ENCODE results near the gene MCF2L.

Gene MCF2L

DNA sequence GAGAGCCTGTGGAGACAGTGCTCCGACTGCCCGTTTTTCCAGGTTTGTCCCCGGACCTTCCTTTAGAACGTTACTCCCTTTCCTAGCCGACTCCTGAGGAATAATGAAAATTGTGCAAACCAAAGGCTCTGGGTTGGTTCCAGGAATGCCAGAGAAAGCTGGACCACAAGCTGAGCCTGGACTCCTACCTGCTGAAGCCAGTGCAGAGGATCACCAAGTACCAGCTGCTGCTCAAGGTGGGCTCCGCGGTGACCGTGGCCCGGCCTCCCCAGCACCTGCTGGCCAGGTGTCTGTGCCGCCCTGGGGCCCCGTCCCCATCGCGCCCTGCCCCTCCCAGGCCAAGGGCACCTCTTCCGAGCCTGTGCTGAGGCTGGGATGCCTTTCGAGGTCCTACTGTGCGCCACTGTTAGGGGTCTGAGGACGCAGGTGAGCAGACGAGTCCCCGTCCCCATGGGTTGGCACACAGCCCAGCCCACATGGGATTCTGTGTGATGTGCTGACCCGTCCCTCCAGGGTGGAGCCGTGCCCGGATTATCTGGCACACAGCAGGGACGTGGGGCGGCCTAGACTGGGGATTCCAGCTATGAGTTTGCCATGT, 116.0 kb downstream of the MCF2L start:
- Histone ChIP-seq H3K4me3 (ENCODE audit: low read depth, low read length) (no peak overlapping the region), H3K27me3 (ENCODE audit: control insufficient read depth, insufficient read depth, low read length) (no peaks in the 10 kb centered on the region), H3K9ac (ENCODE audit: low read depth, low read length) (no peak overlapping the region), H3K36me3 (ENCODE audit: control insufficient read depth, insufficient read depth, low read length) (peaks cover 13% of the 10 kb centered on the region), H3K4me1 (ENCODE audit: control insufficient read depth, insufficient read depth, low read length) (peaks cover under 1% of the 10 kb centered on the region), H3K9me3 (ENCODE audit: control insufficient read depth, insufficient read depth, low read length) (no peaks in the 10 kb centered on the region)

DNA sequence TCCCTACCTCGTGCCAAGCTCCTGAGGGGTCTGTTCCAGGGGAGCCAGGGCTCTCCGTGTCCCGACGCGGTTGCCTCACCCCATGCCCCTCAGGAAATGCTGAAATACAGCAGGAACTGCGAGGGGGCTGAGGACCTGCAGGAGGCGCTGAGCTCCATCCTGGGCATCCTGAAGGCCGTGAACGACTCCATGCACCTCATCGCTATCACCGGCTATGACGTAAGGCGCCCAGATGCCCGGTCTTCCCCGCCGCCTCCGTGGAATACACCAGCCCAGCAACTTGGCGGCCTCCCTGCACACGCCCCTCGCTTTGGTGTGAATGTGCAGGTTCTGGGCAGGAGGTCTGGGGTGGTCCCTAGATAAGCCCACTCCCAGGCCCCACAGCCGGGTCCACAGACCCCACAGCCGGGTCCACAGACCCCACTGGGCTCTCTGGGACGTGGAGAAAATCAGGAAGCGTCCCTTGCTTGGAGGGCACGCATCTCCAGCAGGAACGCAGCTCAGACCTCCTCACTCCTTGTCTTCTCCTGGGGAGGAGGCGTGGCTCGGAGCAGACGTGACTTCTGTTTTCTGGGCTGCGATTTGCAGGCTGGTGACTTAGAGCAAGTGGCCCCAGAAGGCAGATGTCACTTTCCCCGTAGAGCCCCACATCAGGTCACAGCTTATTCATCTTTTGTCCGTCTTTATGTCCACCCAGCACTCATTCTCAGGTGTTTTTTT, 117.2 kb downstream of the MCF2L start:
- H3K9ac ChIP-seq (ENCODE audit: low read depth, low read length) = no peak overlapping the region
- peaks cover 2% of the 10 kb centered on the region for H3K4me1 ChIP-seq (ENCODE audit: control insufficient read depth, insufficient read depth, low read length)
- H3K9me3 ChIP-seq (ENCODE audit: control insufficient read depth, insufficient read depth, low read length) = no peaks in the 10 kb centered on the region
- peaks cover 13% of the 10 kb centered on the region for H3K36me3 ChIP-seq (ENCODE audit: control insufficient read depth, insufficient read depth, low read length)
- no peaks in the 10 kb centered on the region for H3K27me3 ChIP-seq (ENCODE audit: control insufficient read depth, insufficient read depth, low read length)
- H3K4me3 ChIP-seq (ENCODE audit: low read depth, low read length) = no peak overlapping the region

DNA sequence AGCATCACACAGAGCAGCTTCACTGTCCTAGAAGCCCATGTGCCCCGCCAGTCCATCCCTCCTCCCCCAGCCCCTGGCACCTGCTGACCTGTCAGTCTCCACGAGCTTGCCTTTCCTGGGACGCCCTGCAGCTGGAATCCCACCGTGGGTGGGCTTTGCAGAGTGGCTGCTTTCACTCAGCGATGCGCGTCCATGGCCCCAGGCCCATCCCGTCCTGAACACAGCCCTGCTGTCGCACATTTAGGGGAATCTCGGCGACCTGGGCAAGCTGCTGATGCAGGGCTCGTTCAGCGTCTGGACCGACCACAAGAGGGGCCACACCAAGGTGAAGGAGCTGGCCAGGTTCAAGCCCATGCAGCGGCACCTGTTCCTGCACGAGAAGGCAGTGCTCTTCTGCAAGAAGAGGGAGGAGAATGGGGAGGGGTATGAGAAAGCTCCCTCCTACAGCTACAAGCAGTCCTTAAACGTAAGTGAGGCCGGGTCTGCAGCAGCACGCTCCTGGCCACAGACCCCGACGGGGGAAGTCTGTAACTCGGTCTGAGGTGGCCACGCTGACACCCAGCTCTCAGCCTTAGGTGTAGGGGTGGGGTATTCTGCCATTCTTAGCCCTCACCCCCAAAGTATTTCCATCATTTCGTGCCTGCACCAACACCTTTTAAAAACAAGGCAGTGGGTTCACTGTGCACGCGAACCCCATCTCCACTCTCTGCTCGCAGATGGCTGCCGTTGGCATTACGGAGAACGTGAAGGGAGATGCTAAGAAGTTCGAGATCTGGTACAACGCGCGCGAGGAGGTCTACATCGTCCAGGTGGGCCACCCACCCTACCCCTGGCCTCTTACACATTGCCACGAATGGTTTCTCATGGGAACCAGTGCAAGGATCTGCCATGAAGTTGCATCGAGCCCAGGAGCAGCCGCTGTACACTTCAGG, 118.2 kb downstream of the MCF2L start:
- no peak overlapping the region for H3K9ac ChIP-seq (ENCODE audit: low read depth, low read length)
- peaks cover 2% of the 10 kb centered on the region for H3K4me1 ChIP-seq (ENCODE audit: control insufficient read depth, insufficient read depth, low read length)
- no peaks in the 10 kb centered on the region for H3K27me3 ChIP-seq (ENCODE audit: control insufficient read depth, insufficient read depth, low read length)
- H3K9me3 ChIP-seq (ENCODE audit: control insufficient read depth, insufficient read depth, low read length) = no peaks in the 10 kb centered on the region
- H3K36me3 ChIP-seq (ENCODE audit: control insufficient read depth, insufficient read depth, low read length) = peaks cover 16% of the 10 kb centered on the region
- H3K4me3 ChIP-seq (ENCODE audit: low read depth, low read length) = no peak overlapping the region

DNA sequence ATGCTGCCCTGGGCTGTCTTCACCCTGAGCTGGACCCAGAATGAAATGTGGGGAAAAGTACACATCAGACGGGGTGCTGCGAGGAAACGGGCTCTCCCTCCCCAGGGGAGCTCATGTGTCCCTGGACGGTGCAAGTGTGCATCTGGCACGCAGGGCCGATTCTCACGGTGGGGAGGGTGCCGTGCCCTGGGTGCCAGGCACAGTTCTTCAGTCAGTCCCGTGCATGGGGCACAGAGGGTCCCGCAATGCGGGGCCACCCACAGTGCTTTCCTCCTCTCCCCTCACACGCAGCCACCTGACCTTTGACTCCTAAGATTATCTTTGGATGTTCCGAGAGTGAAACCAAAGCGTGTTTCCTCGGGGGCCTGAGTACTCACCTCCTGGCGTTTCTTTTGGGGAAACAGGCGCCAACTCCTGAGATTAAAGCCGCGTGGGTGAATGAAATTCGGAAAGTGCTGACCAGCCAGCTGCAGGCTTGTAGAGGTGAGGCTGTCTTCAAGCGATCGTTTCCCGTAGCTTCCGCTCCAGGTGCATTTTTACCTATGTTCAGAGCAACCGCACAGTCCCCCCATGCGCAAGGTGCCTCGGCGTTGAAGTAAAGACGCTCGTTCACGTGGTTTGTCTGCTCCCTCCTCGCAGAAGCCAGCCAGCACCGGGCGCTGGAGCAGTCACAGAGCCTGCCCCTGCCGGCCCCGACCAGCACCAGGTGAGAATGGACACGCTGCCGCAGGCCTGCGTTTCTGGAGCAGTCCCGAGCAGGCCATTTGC, 119.1 kb downstream of the MCF2L start:
- no peaks in the 10 kb centered on the region for H3K27me3 ChIP-seq (ENCODE audit: control insufficient read depth, insufficient read depth, low read length)
- no peaks in the 10 kb centered on the region for H3K9me3 ChIP-seq (ENCODE audit: control insufficient read depth, insufficient read depth, low read length)
- H3K36me3 ChIP-seq (ENCODE audit: control insufficient read depth, insufficient read depth, low read length) = peaks cover 16% of the 10 kb centered on the region
- H3K4me1 ChIP-seq (ENCODE audit: control insufficient read depth, insufficient read depth, low read length) = peaks cover 2% of the 10 kb centered on the region
- H3K9ac ChIP-seq (ENCODE audit: low read depth, low read length) = no peak overlapping the region
- H3K4me3 ChIP-seq (ENCODE audit: low read depth, low read length) = no peak overlapping the region

DNA sequence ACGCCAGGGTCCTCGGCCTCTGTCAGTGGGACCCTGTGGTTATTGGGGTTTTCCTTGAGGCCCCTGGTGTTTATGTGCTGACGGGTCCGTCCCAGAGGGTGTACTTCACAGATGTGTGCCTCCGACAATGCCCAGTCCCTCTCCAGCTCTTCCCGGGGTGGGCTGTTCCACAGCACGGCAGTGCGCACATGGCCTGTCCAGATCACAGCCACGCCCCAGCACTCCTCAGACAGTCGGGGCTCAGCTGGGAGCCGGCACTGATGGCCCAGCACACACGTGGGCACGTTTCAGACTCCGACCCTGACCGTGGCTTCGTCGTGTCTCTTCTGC, 119.6 kb downstream of the MCF2L start:
- Histone ChIP-seq H3K36me3 (ENCODE audit: control insufficient read depth, insufficient read depth, low read length) (peaks cover 16% of the 10 kb centered on the region), H3K27me3 (ENCODE audit: control insufficient read depth, insufficient read depth, low read length) (no peaks in the 10 kb centered on the region), H3K9me3 (ENCODE audit: control insufficient read depth, insufficient read depth, low read length) (no peaks in the 10 kb centered on the region), H3K4me3 (ENCODE audit: low read depth, low read length) (no peak overlapping the region), H3K9ac (ENCODE audit: low read depth, low read length) (no peak overlapping the region), H3K4me1 (ENCODE audit: control insufficient read depth, insufficient read depth, low read length) (peaks cover 2% of the 10 kb centered on the region)

DNA sequence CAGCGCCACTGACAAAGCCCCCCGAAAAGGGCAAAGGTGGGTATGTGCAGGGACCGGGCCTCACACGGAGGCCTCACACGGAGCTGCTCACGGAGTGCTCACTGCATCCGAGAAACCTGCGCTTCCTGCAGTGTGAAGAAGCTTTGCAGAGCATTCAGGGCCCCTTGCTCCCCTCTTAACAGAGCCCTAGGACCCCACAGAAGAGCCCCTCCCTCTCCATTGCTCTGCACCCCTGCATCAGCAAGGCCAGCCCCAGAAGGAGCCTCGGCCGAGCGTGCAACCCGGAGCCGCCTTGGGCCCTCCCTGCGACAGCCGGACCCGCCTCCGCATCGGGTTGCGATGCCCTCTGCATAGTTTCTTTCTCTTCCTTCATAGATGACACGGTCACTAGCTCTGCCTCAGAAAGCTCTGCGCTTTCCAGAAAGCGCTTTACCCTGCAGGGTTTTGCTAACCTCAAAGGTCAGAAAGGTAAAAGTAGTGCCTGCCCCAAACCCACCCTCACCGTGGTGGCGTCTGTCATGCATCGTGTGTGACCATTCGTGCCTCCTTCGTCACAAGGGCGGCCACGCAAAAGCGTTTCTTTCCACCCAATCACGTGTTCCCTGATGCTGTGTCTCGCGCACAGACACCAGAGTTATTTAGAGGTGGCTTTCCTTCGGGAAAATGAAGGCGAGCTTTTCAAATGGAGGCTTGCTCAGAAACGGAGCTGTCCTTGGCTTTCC, 120.8 kb downstream of the MCF2L start:
- Histone ChIP-seq H3K27me3 (ENCODE audit: control insufficient read depth, insufficient read depth, low read length) (no peaks in the 10 kb centered on the region), H3K9me3 (ENCODE audit: control insufficient read depth, insufficient read depth, low read length) (no peaks in the 10 kb centered on the region), H3K4me3 (ENCODE audit: low read depth, low read length) (no peak overlapping the region), H3K9ac (ENCODE audit: low read depth, low read length) (no peak overlapping the region), H3K36me3 (ENCODE audit: control insufficient read depth, insufficient read depth, low read length) (peaks cover 19% of the 10 kb centered on the region), H3K4me1 (ENCODE audit: control insufficient read depth, insufficient read depth, low read length) (peaks cover 2% of the 10 kb centered on the region)

DNA sequence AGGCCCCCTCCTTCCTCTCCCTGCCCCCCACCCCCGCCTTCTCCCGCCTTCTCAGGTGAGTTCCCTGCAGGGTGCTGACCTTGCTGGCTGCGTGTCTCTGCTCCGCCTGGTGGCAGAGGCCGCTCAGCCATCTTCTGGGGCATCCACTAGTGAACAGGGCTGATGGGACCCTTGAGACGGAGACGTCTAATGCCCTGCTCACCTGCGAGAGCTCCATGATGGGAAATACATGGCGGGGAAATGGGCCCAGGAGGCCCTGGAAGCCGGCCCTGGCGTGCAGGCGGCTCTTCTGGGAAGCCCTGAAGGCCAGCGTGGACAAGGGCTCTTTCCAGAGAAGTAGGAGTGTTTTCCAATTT, 121.4 kb downstream of the MCF2L start:
- Histone ChIP-seq H3K9me3 (ENCODE audit: control insufficient read depth, insufficient read depth, low read length) (no peaks in the 10 kb centered on the region), H3K4me3 (ENCODE audit: low read depth, low read length) (no peak overlapping the region), H3K4me1 (ENCODE audit: control insufficient read depth, insufficient read depth, low read length) (peaks cover 2% of the 10 kb centered on the region), H3K36me3 (ENCODE audit: control insufficient read depth, insufficient read depth, low read length) (peaks cover 16% of the 10 kb centered on the region), H3K27me3 (ENCODE audit: control insufficient read depth, insufficient read depth, low read length) (no peaks in the 10 kb centered on the region), H3K9ac (ENCODE audit: low read depth, low read length) (no peak overlapping the region)

DNA sequence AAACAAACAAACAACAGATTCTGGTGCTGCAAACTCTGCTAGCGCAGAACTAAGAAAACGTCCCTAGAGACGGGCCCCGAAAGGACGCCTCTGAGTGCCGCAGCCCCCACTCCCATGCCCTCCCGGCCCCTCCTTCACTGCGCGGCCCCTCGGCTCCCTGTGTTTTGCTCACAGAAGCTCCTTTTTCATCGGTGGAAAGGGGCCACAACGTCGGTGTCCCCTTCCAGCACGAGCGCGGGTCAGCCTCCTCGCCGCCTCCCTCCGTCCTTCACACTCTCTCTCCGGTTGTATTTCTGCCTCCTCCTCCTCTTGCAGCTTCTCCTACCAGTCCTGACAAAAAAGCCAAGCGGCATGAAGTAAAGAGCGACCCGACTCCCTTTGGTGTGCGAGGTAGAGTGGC, 121.8 kb downstream of the MCF2L start:
- H3K27me3 ChIP-seq (ENCODE audit: control insufficient read depth, insufficient read depth, low read length) = no peaks in the 10 kb centered on the region
- peaks cover 2% of the 10 kb centered on the region for H3K4me1 ChIP-seq (ENCODE audit: control insufficient read depth, insufficient read depth, low read length)
- H3K36me3 ChIP-seq (ENCODE audit: control insufficient read depth, insufficient read depth, low read length) = peaks cover 16% of the 10 kb centered on the region
- H3K9me3 ChIP-seq (ENCODE audit: control insufficient read depth, insufficient read depth, low read length) = no peaks in the 10 kb centered on the region
- H3K4me3 ChIP-seq (ENCODE audit: low read depth, low read length) = no peak overlapping the region
- H3K9ac ChIP-seq (ENCODE audit: low read depth, low read length) = no peak overlapping the region

DNA sequence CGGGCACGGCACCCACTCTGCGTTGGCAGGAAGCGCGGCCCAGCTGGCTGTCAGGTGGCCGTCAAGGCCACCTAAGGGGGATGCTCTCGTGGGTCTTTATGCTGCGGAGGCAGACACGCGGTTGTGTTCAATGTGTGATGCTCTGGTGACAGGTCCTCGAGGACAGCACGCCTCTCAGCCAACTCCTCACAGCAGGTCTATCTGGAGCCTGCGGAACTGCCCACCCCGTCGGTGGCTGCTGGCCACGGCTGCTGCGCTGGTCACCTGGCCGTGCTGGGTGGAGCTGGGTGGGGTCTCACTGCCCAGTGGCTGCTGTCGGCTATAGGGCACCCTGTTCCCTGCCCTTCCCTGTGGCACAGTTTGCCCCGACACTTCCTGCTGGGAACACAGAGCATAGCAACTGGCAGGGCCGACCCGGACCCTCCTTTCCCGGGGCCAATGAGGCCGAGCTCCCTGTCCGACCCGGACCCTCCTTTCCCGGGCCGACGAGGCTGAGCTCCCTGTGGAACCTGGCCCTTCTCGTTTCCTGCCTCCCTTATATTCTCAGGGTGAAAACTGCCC, 122.3 kb downstream of the MCF2L start:
- H3K36me3 ChIP-seq (ENCODE audit: control insufficient read depth, insufficient read depth, low read length) = peaks cover 16% of the 10 kb centered on the region

DNA sequence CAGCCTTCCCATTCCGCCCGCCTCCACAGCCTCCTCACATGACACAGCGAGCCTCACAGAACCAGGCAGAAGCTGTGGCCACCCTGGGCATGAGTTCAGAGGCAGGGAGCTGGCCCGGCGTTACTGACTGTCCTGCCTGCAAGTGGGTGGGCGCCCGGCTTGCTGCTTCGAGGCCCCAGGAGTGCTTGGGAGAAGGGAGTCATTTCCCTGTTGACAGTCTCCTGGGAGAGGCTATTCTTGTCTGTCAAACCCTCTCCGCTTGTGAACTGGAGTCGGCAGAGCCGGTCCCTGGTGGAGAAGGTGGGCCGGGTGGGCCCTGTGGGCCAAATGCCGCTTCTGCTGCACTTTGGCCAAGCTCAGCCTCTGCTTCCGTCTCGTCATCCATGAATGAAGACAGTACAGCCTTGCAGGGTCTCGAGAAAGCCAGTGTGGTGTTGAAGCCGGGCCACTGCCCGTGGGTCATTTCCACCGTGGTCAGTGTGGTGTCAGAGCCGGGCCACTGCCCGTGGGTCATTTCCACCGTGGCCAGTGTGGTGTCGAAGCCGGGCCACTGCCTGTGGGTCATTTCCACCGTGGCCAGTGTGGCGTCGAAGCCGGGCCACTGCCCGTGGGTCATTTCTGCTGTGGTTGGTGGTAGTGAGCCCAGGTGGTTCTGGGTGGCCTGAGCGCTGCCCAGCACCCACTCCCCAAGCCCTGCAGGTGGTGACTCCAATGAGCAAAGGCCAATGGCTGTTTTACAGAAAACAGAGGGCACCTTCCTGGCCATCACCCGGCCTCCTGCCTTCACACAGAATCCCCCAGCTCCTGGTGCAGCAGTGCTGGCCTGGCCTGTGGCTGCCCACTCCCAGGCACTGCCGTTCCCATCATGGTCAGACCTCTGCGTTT, 123.1 kb downstream of the MCF2L start:
- Histone ChIP-seq H3K9ac (ENCODE audit: low read depth, low read length) (no peak overlapping the region), H3K36me3 (ENCODE audit: control insufficient read depth, insufficient read depth, low read length) (peaks cover 16% of the 10 kb centered on the region), H3K4me3 (ENCODE audit: low read depth, low read length) (no peak overlapping the region), H3K27me3 (ENCODE audit: control insufficient read depth, insufficient read depth, low read length) (no peaks in the 10 kb centered on the region), H3K4me1 (ENCODE audit: control insufficient read depth, insufficient read depth, low read length) (peaks cover 2% of the 10 kb centered on the region), H3K9me3 (ENCODE audit: control insufficient read depth, insufficient read depth, low read length) (no peaks in the 10 kb centered on the region)

More for the DNA sequence above, 122.3 kb downstream of the MCF2L start:
- Histone ChIP-seq H3K27me3 (ENCODE audit: control insufficient read depth, insufficient read depth, low read length) (no peaks in the 10 kb centered on the region), H3K9ac (ENCODE audit: low read depth, low read length) (no peak overlapping the region), H3K4me1 (ENCODE audit: control insufficient read depth, insufficient read depth, low read length) (peaks cover 2% of the 10 kb centered on the region), H3K9me3 (ENCODE audit: control insufficient read depth, insufficient read depth, low read length) (no peaks in the 10 kb centered on the region), H3K4me3 (ENCODE audit: low read depth, low read length) (no peak overlapping the region)
